ENCODE data around the gene CHRM4. TPM values are rescaled to one million over a fixed set of nuclear protein-coding genes. Genes with fewer than 3 reads are reported as not detected.
"Not testable (repeated sequence)": the region's sequence is repeated elsewhere in the genome, so short reads cannot be mapped to it uniquely, and the experiment has no call there.

The CHRM4 gene
- total RNA-seq, 1 experiment from 2014 or later: 1.1 TPM

DNA sequence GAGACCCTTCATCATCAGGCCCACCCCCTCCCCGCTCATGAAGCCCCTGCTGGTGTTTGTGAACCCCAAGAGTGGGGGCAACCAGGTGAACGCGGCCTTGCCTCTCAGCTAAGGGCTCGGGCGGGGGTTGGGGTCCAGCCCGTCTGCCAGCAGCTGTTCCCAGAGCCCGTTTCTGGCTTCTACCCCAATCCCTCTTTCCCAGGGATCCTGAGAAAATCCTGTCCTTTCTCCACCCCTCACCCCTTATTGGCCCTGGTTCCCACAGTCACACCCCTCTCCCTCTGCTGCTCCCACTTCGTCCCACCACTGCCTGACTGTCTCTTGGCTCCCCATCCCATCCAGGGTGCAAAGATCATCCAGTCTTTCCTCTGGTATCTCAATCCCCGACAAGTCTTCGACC is 19.5 kb downstream of the CHRM4 start:
- BruUV-seq (replicated peaks): no TSS peak
- H3K27ac ChIP-seq (ENCODE audit: low read depth, low read length): no peak overlapping the region
- ChIA-PET POLR2A (no interaction called here), RAD21 (ENCODE audit: low non-redundant PET in 1 of 2, low total read pairs in 2 of 2, uncharacterized antibody in 2 of 2, unreplicated experiment in 2 of 2) (no interaction called here), CTCF (no interaction called here)
- H3K79me2 ChIP-seq (ENCODE audit: insufficient read depth, low read length): no peaks in the 10 kb centered on the region
- H3K9me3 ChIP-seq (ENCODE audit: control insufficient read depth in 1 of 2, insufficient read depth in 1 of 2, low read depth in 1 of 2, low read length in 2 of 2): no peaks in the 10 kb centered on the region
- no peaks in the 10 kb centered on the region for H4K20me1 ChIP-seq (ENCODE audit: insufficient read depth)
- intact Hi-C loops (cut with micrococcal nuclease): no loop called here
- peaks cover 5 to 12% of the 10 kb centered on the region in 2 experiments; a peak in 3 of 4 replicates for H3K36me3 ChIP-seq (ENCODE audit: control insufficient read depth in 1 of 2, insufficient read depth in 2 of 2, low read length in 2 of 2)
- no peak overlapping the region for H3K9ac ChIP-seq (ENCODE audit: low read length)
- no peak overlapping the region for H3K4me2 ChIP-seq (ENCODE audit: low read length)
- DNase-seq (ENCODE audit: low read depth, low spot score): no peak
- ATAC-seq: no peak
- no peak overlapping the region for H3K4me3 ChIP-seq (replicated peaks in 1 of 2; ENCODE audit: low read depth in 1 of 2, low read length in 2 of 2)
- no peaks in the 10 kb centered on the region for H3K9me2 ChIP-seq (ENCODE audit: insufficient read depth)
- H2AFZ ChIP-seq (ENCODE audit: low read depth, low read length, poor library complexity, severe bottlenecking): no peak overlapping the region
- H3K27me3 ChIP-seq (ENCODE audit: insufficient read depth, low read length): no peaks in the 10 kb centered on the region
- H3K4me1 ChIP-seq (ENCODE audit: control insufficient read depth in 1 of 2, insufficient read depth in 2 of 2, low read length in 2 of 2): peaks cover 0 to 17% of the 10 kb centered on the region in 2 experiments; a peak in 2 of 4 replicates
- TF ChIP-seq EZH2phosphoT487 (IDR thresholded peaks at IDR 0.05; ENCODE audit: borderline replicate concordance) (no peak), CBX3 (IDR thresholded peaks at IDR 0.05; ENCODE audit: low read depth) (no peak), JUND (IDR thresholded peaks at IDR 0.05) (no peak), ZFX (IDR thresholded peaks at IDR 0.05) (no peak), EZH2 (IDR thresholded peaks at IDR 0.05) (no peak), ZNF274 (IDR thresholded peaks at IDR 0.05; ENCODE audit: low read depth, low read length) (no peak), POLR2A (IDR thresholded peaks at IDR 0.05; ENCODE audit: borderline replicate concordance, extremely low read depth, insufficient read depth, insufficient read length) (no peak), SP1 (IDR thresholded peaks at IDR 0.05; ENCODE audit: low read depth) (no peak), TCF7L2 (IDR thresholded peaks at IDR 0.05; ENCODE audit: borderline replicate concordance, extremely low read depth, insufficient read depth, insufficient read length) (no peak), YY1 (IDR thresholded peaks at IDR 0.05; ENCODE audit: extremely low read depth, insufficient replicate concordance, low read depth, low read length) (no peak), ELF1 (IDR thresholded peaks at IDR 0.05; ENCODE audit: borderline replicate concordance, low read depth) (no peak), CEBPB (IDR thresholded peaks at IDR 0.05; ENCODE audit: low read depth) (no peak)
- TF ChIP-seq, protein P1, sequence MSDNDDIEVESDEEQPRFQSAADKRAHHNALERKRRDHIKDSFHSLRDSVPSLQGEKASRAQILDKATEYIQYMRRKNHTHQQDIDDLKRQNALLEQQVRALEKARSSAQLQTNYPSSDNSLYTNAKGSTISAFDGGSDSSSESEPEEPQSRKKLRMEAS (IDR thresholded peaks at IDR 0.05): no peak
- TF ChIP-seq, protein P2, sequence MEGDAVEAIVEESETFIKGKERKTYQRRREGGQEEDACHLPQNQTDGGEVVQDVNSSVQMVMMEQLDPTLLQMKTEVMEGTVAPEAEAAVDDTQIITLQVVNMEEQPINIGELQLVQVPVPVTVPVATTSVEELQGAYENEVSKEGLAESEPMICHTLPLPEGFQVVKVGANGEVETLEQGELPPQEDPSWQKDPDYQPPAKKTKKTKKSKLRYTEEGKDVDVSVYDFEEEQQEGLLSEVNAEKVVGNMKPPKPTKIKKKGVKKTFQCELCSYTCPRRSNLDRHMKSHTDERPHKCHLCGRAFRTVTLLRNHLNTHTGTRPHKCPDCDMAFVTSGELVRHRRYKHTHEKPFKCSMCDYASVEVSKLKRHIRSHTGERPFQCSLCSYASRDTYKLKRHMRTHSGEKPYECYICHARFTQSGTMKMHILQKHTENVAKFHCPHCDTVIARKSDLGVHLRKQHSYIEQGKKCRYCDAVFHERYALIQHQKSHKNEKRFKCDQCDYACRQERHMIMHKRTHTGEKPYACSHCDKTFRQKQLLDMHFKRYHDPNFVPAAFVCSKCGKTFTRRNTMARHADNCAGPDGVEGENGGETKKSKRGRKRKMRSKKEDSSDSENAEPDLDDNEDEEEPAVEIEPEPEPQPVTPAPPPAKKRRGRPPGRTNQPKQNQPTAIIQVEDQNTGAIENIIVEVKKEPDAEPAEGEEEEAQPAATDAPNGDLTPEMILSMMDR (IDR thresholded peaks at IDR 0.05 in 2 of 3, conservative IDR thresholded peaks at IDR 0.05 in 1 of 3; ENCODE audit: borderline replicate concordance in 1 of 3, insufficient read depth in 1 of 3, low read depth in 2 of 3, low read length in 2 of 3): no peak
- TF ChIP-seq, protein P3, sequence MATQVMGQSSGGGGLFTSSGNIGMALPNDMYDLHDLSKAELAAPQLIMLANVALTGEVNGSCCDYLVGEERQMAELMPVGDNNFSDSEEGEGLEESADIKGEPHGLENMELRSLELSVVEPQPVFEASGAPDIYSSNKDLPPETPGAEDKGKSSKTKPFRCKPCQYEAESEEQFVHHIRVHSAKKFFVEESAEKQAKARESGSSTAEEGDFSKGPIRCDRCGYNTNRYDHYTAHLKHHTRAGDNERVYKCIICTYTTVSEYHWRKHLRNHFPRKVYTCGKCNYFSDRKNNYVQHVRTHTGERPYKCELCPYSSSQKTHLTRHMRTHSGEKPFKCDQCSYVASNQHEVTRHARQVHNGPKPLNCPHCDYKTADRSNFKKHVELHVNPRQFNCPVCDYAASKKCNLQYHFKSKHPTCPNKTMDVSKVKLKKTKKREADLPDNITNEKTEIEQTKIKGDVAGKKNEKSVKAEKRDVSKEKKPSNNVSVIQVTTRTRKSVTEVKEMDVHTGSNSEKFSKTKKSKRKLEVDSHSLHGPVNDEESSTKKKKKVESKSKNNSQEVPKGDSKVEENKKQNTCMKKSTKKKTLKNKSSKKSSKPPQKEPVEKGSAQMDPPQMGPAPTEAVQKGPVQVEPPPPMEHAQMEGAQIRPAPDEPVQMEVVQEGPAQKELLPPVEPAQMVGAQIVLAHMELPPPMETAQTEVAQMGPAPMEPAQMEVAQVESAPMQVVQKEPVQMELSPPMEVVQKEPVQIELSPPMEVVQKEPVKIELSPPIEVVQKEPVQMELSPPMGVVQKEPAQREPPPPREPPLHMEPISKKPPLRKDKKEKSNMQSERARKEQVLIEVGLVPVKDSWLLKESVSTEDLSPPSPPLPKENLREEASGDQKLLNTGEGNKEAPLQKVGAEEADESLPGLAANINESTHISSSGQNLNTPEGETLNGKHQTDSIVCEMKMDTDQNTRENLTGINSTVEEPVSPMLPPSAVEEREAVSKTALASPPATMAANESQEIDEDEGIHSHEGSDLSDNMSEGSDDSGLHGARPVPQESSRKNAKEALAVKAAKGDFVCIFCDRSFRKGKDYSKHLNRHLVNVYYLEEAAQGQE (IDR thresholded peaks at IDR 0.05; ENCODE audit: low read depth): no peak

DNA sequence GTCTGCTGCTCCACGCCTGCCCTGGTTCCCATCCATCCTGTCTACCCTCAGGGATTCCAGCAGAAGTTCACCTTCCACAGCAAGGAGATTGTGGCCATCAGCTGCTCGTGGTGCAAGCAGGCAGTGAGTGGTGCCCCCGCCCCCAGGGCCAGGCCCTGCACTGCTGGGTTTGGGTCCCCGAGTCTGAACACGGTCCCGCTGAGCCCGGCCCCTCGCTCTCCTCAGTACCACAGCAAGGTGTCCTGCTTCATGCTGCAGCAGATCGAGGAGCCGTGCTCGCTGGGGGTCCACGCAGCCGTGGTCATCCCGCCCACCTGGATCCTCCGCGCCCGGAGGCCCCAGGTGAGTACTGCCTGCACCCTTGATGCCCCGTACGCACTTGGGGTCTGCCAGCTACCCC is 20.3 kb downstream of the CHRM4 start:
- H3K9ac ChIP-seq (ENCODE audit: low read length); H3K4me3 ChIP-seq (replicated peaks in 1 of 2; ENCODE audit: low read depth in 1 of 2, low read length in 2 of 2); DNase-seq (ENCODE audit: low read depth, low spot score); H4K20me1 ChIP-seq (ENCODE audit: insufficient read depth); H3K4me2 ChIP-seq (ENCODE audit: low read length); H3K9me3 ChIP-seq (ENCODE audit: control insufficient read depth in 1 of 2, insufficient read depth in 1 of 2, low read depth in 1 of 2, low read length in 2 of 2); H3K79me2 ChIP-seq (ENCODE audit: insufficient read depth, low read length); RAD21 ChIA-PET (ENCODE audit: low non-redundant PET in 1 of 2, low total read pairs in 2 of 2, uncharacterized antibody in 2 of 2, unreplicated experiment in 2 of 2); intact Hi-C loops (cut with micrococcal nuclease); H3K27me3 ChIP-seq (ENCODE audit: insufficient read depth, low read length); H3K27ac ChIP-seq (ENCODE audit: low read depth, low read length); POLR2A ChIA-PET; CTCF ChIA-PET; H3K9me2 ChIP-seq (ENCODE audit: insufficient read depth); ATAC-seq; H2AFZ ChIP-seq (ENCODE audit: low read depth, low read length, poor library complexity, severe bottlenecking); BruUV-seq (replicated peaks): not testable (repeated sequence)
- H3K4me1 ChIP-seq (ENCODE audit: control insufficient read depth in 1 of 2, insufficient read depth in 2 of 2, low read length in 2 of 2): peaks cover 0 to 22% of the 10 kb centered on the region in 2 experiments; a peak in 2 of 4 replicates
- peaks cover 5 to 12% of the 10 kb centered on the region in 2 experiments; a peak in 3 of 4 replicates for H3K36me3 ChIP-seq (ENCODE audit: control insufficient read depth in 1 of 2, insufficient read depth in 2 of 2, low read length in 2 of 2)

All from HCT116 (cell line).